Measurements from ENCODE around the gene MPV17L.
"Not testable (repeated sequence)": the region's sequence is repeated elsewhere in the genome, so short reads cannot be mapped to it uniquely, and the experiment has no call there.

The MPV17L gene

GRCh38 chr16:15407756-15408155 lies 12.2 kb downstream of the MPV17L start:
- not testable (repeated sequence) for DNase-seq (ENCODE audit: extremely low read depth in 1 of 2, low read depth in 1 of 2)

GRCh38 chr16:15409476-15409875 lies 13.9 kb downstream of the MPV17L start:
- not testable (repeated sequence) for DNase-seq (ENCODE audit: extremely low read depth in 1 of 2, low read depth in 1 of 2)

- DNase-seq (ENCODE audit: extremely low read depth in 1 of 2, low read depth in 1 of 2): no peak
Observed at GRCh38 chr16:15415511-15415985, 20.0 kb downstream of the MPV17L start.

GRCh38 chr16:15417197-15417596 lies 21.6 kb downstream of the MPV17L start:
- no peak for DNase-seq (ENCODE audit: extremely low read depth in 1 of 2, low read depth in 1 of 2)

GRCh38 chr16:15418206-15418605 lies 22.7 kb downstream of the MPV17L start:
- no peak for DNase-seq (ENCODE audit: extremely low read depth in 1 of 2, low read depth in 1 of 2)

GRCh38 chr16:15421696-15422095 lies 26.1 kb downstream of the MPV17L start:
- not testable (repeated sequence) for DNase-seq (ENCODE audit: extremely low read depth in 1 of 2, low read depth in 1 of 2)

GRCh38 chr16:15422222-15422621 lies 26.7 kb downstream of the MPV17L start:
- DNase-seq (ENCODE audit: extremely low read depth in 1 of 2, low read depth in 1 of 2): no peak

- no peak for DNase-seq (ENCODE audit: extremely low read depth in 1 of 2, low read depth in 1 of 2)
Observed at GRCh38 chr16:15425861-15426260, 30.3 kb downstream of the MPV17L start.

- DNase-seq (ENCODE audit: extremely low read depth in 1 of 2, low read depth in 1 of 2): no peak
Observed at GRCh38 chr16:15426796-15427195, 31.2 kb downstream of the MPV17L start.

- peak in 1 of 2 donors; percentile 35 for DNase-seq (ENCODE audit: extremely low read depth in 1 of 2, low read depth in 1 of 2)
Observed at GRCh38 chr16:15427648-15428239, 32.2 kb downstream of the MPV17L start.

- not testable (repeated sequence) for DNase-seq (ENCODE audit: extremely low read depth in 1 of 2, low read depth in 1 of 2)
Observed at GRCh38 chr16:15430884-15431283, 35.3 kb downstream of the MPV17L start.

GRCh38 chr16:15434079-15434424 lies 38.5 kb downstream of the MPV17L start:
- DNase-seq (ENCODE audit: extremely low read depth in 1 of 2, low read depth in 1 of 2): no peak

GRCh38 chr16:15434425-15435215 lies 39.1 kb downstream of the MPV17L start, which contains the start of gene BMERB1:
Gene BMERB1 (plus strand): TSS chr16:15434588. CDS start chr16:15434654, 66 bp downstream.
- DNase-seq (ENCODE audit: extremely low read depth in 1 of 2, low read depth in 1 of 2): peak; percentile 5 to 47

- no peak for DNase-seq (ENCODE audit: extremely low read depth in 1 of 2, low read depth in 1 of 2)
Observed at GRCh38 chr16:15435216-15435864, 39.8 kb downstream of the MPV17L start.

- no peak for DNase-seq (ENCODE audit: extremely low read depth in 1 of 2, low read depth in 1 of 2)
Observed at GRCh38 chr16:15439102-15439501, 43.5 kb downstream of the MPV17L start.

GRCh38 chr16:15439521-15439920 lies 44.0 kb downstream of the MPV17L start:
- DNase-seq (ENCODE audit: extremely low read depth in 1 of 2, low read depth in 1 of 2): no peak

GRCh38 chr16:15440852-15441251 lies 45.3 kb downstream of the MPV17L start:
- DNase-seq (ENCODE audit: extremely low read depth in 1 of 2, low read depth in 1 of 2): no peak

- not testable (repeated sequence) for DNase-seq (ENCODE audit: extremely low read depth in 1 of 2, low read depth in 1 of 2)
Observed at GRCh38 chr16:15442140-15442539, 46.6 kb downstream of the MPV17L start.

- no peak for DNase-seq (ENCODE audit: extremely low read depth in 1 of 2, low read depth in 1 of 2)
Observed at GRCh38 chr16:15443753-15444152, 48.2 kb downstream of the MPV17L start.

GRCh38 chr16:15444264-15444663 lies 48.7 kb downstream of the MPV17L start:
- no peak for DNase-seq (ENCODE audit: extremely low read depth in 1 of 2, low read depth in 1 of 2)

- no peak for DNase-seq (ENCODE audit: extremely low read depth in 1 of 2, low read depth in 1 of 2)
Observed at GRCh38 chr16:15445450-15445849, 49.9 kb downstream of the MPV17L start.

- no peak for DNase-seq (ENCODE audit: extremely low read depth in 1 of 2, low read depth in 1 of 2)
Observed at GRCh38 chr16:15446901-15447300, 51.3 kb downstream of the MPV17L start.

All from activated CD8-positive, alpha-beta memory T cell treated with anti-CD3 and anti-CD28 coated beads for 1 hour (primary cell).